Measurements from ENCODE around the gene JAKMIP1.

DNA sequence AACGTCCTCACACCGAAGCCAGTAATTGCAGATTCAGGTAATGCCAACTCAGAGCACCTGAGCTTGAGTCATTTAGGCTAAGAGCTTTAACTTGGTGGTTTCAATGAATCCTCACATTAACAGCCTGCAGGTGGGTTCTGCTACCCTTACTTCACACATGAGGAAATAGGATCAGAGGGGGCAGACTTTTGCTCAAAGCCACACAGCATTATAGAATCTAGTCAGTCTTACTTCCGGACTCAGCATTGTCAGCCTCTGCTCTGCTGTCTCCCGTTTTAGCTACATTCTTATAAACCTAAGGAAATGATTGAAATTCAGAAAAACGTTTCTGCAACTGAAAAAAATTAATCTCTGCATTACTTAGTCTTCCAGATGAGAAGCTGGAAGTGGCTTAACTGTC is 188.1 kb downstream of the JAKMIP1 start:
- TF ChIP-seq, protein P1, sequence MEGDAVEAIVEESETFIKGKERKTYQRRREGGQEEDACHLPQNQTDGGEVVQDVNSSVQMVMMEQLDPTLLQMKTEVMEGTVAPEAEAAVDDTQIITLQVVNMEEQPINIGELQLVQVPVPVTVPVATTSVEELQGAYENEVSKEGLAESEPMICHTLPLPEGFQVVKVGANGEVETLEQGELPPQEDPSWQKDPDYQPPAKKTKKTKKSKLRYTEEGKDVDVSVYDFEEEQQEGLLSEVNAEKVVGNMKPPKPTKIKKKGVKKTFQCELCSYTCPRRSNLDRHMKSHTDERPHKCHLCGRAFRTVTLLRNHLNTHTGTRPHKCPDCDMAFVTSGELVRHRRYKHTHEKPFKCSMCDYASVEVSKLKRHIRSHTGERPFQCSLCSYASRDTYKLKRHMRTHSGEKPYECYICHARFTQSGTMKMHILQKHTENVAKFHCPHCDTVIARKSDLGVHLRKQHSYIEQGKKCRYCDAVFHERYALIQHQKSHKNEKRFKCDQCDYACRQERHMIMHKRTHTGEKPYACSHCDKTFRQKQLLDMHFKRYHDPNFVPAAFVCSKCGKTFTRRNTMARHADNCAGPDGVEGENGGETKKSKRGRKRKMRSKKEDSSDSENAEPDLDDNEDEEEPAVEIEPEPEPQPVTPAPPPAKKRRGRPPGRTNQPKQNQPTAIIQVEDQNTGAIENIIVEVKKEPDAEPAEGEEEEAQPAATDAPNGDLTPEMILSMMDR (IDR thresholded peaks at IDR 0.05), result no peak
- TF ChIP-seq EZH2phosphoT487 (IDR thresholded peaks at IDR 0.05), result no peak

Data from neural progenitor cell (in vitro differentiated cells).